Colonic mucosa (tissue), 4 donors: ENCODE data around the gene HDAC4. TPM values are rescaled to one million over a fixed set of nuclear protein-coding genes. Genes with fewer than 3 reads are reported as not detected.

Experiments
- DNase-seq: peaks from one replicate; pipeline ENCODE4 v3.0.0-alpha.2; 2020
- H3K27ac ChIP-seq: fragments of 200-600 bp; one replicate; pipeline ENCODE4 v1.8.0; 2021
- H3K27me3 ChIP-seq: fragments of 200-600 bp; one replicate; pipeline ENCODE4 v1.8.0; 2021
- H3K36me3 ChIP-seq: fragments of 200-600 bp; one replicate; pipeline ENCODE4 v1.8.0; 2021
- H3K4me1 ChIP-seq: fragments of 200-600 bp; one replicate; pipeline ENCODE4 v1.8.0; 2021; ENCODE audit warnings: mild to moderate bottlenecking
- H3K4me3 ChIP-seq: fragments of 200-600 bp; one replicate; pipeline ENCODE4 v1.8.0; 2021
- H3K9ac ChIP-seq, 2 donors: one replicate each; pipeline ENCODE4 v1.7.0; 2013; ENCODE audit warnings: control low read depth in 2 of 2, low read depth in 2 of 2, low read length in 2 of 2
- H3K9me3 ChIP-seq: fragments of 200-600 bp; one replicate; pipeline ENCODE4 v1.8.0; 2021
- intact Hi-C: fragments of 100-400 bp; cut with DNase I; formaldehyde crosslinking; loops from one replicate; pipeline ENCODE4 v1.14.1; 2022
- total RNA-seq, 2 donors: library from RNA; stranded (reverse); fragmentation: NEBNext Ultra II Directional in 1 of 2; extraction: Animal tissue kit (Norgen Biotek cat#: 25700) in 1 of 2; gene quantifications; one replicate each; pipeline ENCODE4 v1.2.1, GENCODE V29; 2021
- TF ChIP-seq, protein P1 (sequence below): fragments of 200-600 bp; IDR thresholded peaks from one replicate; pipeline ENCODE4 v1.8.0; 2022; ENCODE audit warnings: antibody characterized with exemption, mild to moderate bottlenecking
- donor health status: healthy.
- donor health status: DM: no; HTN: no; CAD: no.
- donor health status: DM: no; HTN: no; CAD: no.

HDAC4 gene
- total RNA-seq, 2 donors from 2014 or later = 35.3 to 46.8 TPM

DNA sequence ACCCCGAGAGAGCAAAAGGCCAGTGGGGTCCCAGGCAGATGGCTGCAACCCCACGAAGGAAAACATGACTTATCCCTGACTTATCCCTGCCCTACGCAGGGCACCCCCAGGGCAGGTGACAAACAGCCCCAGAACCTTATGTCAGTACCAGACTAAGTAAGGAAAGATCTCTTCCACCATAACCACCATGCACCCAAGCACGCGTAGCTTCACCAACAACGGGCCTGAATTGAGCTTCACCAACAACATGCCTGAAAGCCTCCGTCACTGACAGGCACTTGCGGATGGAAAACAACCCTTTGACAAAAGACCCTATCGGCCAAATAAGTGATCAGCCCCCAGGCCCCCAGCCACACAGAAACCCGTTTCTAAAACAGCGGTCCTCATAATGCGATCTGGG lies 34.1 kb downstream of the HDAC4 start:
- no peaks in the 10 kb centered on the region for H3K4me1 ChIP-seq
- intact Hi-C loops = no loop called here

DNA sequence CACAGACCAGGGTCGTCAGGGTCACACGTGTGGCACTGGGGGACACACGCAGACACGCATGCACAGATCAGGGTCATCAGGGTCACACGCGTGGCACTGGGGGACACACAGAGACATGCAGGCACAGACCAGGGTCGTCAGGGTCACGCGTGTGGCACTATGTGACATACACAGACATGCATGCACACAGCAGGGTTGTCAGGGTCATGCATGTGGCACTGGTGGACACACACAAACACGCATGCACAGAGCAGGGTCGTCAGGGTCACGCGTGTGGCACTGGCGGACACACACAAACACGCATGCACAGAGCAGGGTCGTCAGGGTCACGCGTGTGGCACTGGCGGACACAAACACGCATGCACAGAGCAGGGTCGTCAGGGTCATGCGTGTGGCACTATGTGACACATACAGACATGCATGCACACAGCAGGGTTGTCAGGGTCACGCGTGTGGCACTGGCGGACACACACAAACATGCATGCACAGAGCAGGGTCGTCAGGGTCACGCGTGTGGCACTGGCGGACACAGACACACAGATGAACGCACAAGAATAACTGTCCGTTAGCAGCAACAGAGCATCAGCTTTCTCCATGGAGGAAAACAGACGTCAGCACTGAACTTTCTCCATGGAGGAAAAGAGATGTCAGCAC lies 34.9 kb downstream of the HDAC4 start:
- Histone ChIP-seq H3K27me3 (no peaks in the 10 kb centered on the region), H3K9me3 (no peaks in the 10 kb centered on the region), H3K27ac (no peak overlapping the region), H3K36me3 (no peaks in the 10 kb centered on the region), H3K9ac (no peak overlapping the region), H3K4me1 (no peaks in the 10 kb centered on the region), H3K4me3 (no peak overlapping the region)
- intact Hi-C loops = no loop called here
- TF ChIP-seq, protein P1, sequence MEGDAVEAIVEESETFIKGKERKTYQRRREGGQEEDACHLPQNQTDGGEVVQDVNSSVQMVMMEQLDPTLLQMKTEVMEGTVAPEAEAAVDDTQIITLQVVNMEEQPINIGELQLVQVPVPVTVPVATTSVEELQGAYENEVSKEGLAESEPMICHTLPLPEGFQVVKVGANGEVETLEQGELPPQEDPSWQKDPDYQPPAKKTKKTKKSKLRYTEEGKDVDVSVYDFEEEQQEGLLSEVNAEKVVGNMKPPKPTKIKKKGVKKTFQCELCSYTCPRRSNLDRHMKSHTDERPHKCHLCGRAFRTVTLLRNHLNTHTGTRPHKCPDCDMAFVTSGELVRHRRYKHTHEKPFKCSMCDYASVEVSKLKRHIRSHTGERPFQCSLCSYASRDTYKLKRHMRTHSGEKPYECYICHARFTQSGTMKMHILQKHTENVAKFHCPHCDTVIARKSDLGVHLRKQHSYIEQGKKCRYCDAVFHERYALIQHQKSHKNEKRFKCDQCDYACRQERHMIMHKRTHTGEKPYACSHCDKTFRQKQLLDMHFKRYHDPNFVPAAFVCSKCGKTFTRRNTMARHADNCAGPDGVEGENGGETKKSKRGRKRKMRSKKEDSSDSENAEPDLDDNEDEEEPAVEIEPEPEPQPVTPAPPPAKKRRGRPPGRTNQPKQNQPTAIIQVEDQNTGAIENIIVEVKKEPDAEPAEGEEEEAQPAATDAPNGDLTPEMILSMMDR = no peak
- no peak for DNase-seq

More for the DNA sequence above, 34.1 kb downstream of the HDAC4 start:
- no peak overlapping the region for H3K27ac ChIP-seq
- DNase-seq = no peak
- H3K36me3 ChIP-seq = no peaks in the 10 kb centered on the region
- H3K9ac ChIP-seq = no peak overlapping the region
- TF ChIP-seq, protein P1 = no peak
- H3K27me3 ChIP-seq = no peaks in the 10 kb centered on the region
- H3K9me3 ChIP-seq = no peaks in the 10 kb centered on the region
- H3K4me3 ChIP-seq = no peak overlapping the region

DNA sequence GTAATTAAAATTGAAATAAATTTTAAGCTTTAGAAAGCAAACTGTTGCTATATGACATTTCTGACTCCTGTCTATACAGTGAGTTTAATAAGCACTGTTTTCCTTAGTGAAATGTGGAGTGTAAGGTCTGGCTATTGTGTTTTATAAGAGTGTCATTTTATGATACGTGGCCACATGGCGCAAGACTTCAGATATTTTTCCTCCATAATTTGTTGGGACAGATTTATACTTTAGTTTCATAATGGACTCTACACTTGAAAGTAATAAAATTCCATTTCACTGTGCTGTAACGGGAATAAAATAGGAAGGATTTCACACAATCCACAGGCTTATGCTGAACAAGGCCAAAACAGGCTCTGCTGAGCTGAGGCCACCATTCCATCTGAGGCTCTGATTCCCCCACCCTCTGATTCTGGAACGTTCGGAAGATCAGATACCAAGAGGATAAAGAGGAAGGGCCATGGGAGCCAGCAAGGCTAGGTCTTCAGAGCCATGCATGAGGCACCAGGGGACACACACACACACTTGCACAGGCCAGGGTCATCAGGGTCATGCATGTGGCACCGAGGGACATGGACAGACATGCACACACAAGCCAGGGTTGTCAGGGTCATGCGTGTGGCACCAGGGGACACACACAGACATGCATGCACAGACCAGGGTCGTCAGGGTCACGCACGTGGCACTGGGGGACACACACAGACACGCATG lies 35.6 kb downstream of the HDAC4 start:
- H3K9ac ChIP-seq = no peak overlapping the region
- no peak overlapping the region for H3K27ac ChIP-seq
- H3K9me3 ChIP-seq = no peaks in the 10 kb centered on the region
- no peak for DNase-seq
- intact Hi-C loops = no loop called here
- H3K4me1 ChIP-seq = no peaks in the 10 kb centered on the region
- H3K4me3 ChIP-seq = no peak overlapping the region
- TF ChIP-seq, protein P1 = no peak
- H3K27me3 ChIP-seq = no peaks in the 10 kb centered on the region
- H3K36me3 ChIP-seq = no peaks in the 10 kb centered on the region

DNA sequence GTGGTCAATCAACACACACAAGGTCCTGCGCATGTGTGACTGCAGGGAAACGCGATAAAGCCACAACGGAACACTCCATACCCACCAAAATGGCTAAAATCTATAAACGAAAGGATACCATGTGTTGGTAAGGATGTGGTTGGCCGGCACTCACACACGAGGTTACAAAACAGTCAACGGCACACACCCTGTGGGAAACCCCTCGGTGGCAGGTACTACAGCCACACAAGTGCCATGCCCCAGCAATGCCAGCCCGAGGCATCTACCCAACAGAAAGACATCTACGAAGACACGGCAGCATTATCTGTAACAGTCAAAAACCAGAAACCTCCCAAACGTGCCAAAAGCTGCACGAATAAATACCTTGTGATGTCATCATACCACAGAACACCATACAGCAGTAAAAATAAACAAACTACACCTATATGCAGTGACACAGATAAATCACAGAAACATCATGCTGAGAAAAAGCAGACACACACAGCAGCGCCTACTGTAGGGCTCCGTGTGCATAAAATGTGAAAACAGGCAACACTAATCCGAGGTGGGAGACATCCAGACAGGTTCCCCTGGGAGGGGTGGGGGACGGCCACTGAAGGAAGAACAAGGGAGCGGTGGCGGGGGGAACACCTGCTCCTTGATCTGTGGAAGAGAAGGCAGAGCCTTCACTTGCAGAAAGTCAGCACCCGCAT lies 36.7 kb downstream of the HDAC4 start:
- TF ChIP-seq, protein P1 = no peak
- no peak overlapping the region for H3K4me3 ChIP-seq
- no peak overlapping the region for H3K27ac ChIP-seq
- intact Hi-C loops = no loop called here
- no peak for DNase-seq
- no peaks in the 10 kb centered on the region for H3K27me3 ChIP-seq
- no peaks in the 10 kb centered on the region for H3K36me3 ChIP-seq
- H3K9ac ChIP-seq = no peak overlapping the region
- no peaks in the 10 kb centered on the region for H3K9me3 ChIP-seq
- H3K4me1 ChIP-seq = no peaks in the 10 kb centered on the region

DNA sequence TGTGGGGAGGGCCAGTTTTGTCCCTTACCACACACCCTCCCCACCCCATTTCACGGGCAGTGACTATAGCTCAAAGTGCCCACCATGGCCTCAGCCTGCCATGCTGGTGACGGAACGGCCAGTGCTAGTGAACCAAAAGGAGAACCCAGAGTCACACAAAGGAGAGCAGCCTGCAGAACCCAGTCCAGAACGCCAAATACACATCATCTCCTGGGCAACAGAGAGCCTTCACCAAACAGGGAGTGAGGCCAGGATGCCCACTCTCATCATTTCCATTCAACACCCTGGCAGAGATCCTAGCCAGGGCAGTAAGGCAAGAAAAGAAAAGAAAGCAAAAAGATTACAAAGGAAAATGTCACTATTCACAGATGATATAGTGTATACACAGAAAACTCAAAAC lies 38.3 kb downstream of the HDAC4 start:
- H3K4me1 ChIP-seq = no peaks in the 10 kb centered on the region
- DNase-seq = no peak
- no peak overlapping the region for H3K4me3 ChIP-seq
- no peaks in the 10 kb centered on the region for H3K27me3 ChIP-seq
- no peaks in the 10 kb centered on the region for H3K36me3 ChIP-seq
- H3K27ac ChIP-seq = no peak overlapping the region
- intact Hi-C loops = no loop called here
- TF ChIP-seq, protein P1 = no peak
- H3K9ac ChIP-seq = no peak overlapping the region
- no peaks in the 10 kb centered on the region for H3K9me3 ChIP-seq
